ENCODE data around the gene TUBB1. TPM values are rescaled to one million over a fixed set of nuclear protein-coding genes. Genes with fewer than 3 reads are reported as not detected.

TUBB1 gene
- total RNA-seq, 1 donor from 2014 or later, result not detected

DNA sequence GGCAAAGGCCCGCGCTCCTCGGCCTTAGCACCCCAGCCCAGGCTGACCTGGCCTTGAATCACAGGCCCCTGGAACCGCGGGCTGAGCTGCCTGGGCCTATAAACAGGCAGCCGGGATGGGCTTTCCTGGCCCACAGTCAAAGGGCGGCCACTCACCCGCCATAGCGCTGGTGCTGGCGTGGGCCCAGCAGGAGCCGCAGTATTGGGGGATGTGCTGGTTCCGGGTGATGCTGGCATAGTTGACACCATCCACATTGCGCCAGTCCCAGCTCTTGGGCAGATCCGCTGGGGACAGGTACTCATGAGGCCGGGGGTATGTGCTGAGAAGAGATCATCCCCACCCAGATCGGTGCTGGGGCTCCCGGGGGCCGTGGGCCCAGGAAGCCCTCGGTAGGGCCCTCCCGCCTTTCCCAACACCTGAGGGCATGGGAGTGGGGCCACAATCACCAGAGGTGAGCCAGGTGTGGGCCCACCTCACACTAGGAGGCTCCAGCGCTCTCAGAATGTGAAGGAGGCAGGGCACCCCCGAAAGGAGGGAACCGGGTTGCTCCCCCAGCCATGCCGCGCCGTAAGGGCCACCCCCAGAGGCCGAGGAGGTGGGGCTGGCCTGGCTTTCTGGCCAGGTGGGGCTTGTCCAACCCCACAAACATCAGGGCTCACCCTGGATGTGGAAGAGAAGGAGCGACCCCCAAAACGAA lies 12.9 kb upstream of the TUBB1 start:
- no peaks in the 10 kb centered on the region for H3K9me3 ChIP-seq (ENCODE audit: low read depth)
- peak overlapping the region; percentile 88 for H3K4me2 ChIP-seq
- H4K20me1 ChIP-seq (ENCODE audit: low read depth), result peaks cover 6% of the 10 kb centered on the region
- H2AFZ ChIP-seq (replicated peaks), result peak overlapping the region; percentile 83
- peaks cover 9% of the 10 kb centered on the region for H3K27me3 Mint-ChIP-seq (ENCODE audit: insufficient read depth, low read depth)
- peak overlapping the region; percentile 41 for H3K4me3 Mint-ChIP-seq
- no peaks in the 10 kb centered on the region for H3K36me3 ChIP-seq
- peaks cover 9% of the 10 kb centered on the region for H3K4me1 ChIP-seq
- no peak overlapping the region for H3K27ac ChIP-seq
- H3K27me3 ChIP-seq, result peaks cover 11% of the 10 kb centered on the region
- H3K9ac ChIP-seq, result no peak overlapping the region
- DNase-seq (ENCODE audit: low spot score), result no peak
- peak overlapping the region; percentile 56 for H3K4me3 ChIP-seq
- H3K9me3 Mint-ChIP-seq, result no peaks in the 10 kb centered on the region
- H3K4me1 Mint-ChIP-seq, result peaks cover 34% of the 10 kb centered on the region
- no peaks in the 10 kb centered on the region for H3F3A ChIP-seq (ENCODE audit: low read depth)
- no peak for TF ChIP-seq CTCF (IDR thresholded peaks at IDR 0.05)
- TF ChIP-seq EZH2phosphoT487 (IDR thresholded peaks at IDR 0.05), result no peak
- TF ChIP-seq EZH2 (IDR thresholded peaks at IDR 0.05), result no peak
- H3K36me3 Mint-ChIP-seq, result peaks cover 5% of the 10 kb centered on the region
- no peaks in the 10 kb centered on the region for H3K79me2 ChIP-seq (ENCODE audit: low read depth)
- no peak overlapping the region for H3K27ac Mint-ChIP-seq

GRCh38 chr20:59006864-59007664 lies 12.2 kb upstream of the TUBB1 start, which contains the start of gene CTSZ:
TSS of gene CTSZ (minus strand) at chr20:59007254. CDS start at chr20:59007128, 126 bp downstream.
- Histone ChIP-seq H3K4me3 (peak within 1 kb of the TSS; percentile 56), H3K79me2 (ENCODE audit: low read depth) (no peaks in the 10 kb centered on the region), H3F3A (ENCODE audit: low read depth) (no peaks in the 10 kb centered on the region), H3K36me3 (no peaks in the 10 kb centered on the region), H3K4me1 (peaks cover 9% of the 10 kb centered on the region), H4K20me1 (ENCODE audit: low read depth) (peaks cover 6% of the 10 kb centered on the region), H2AFZ (replicated peaks) (peak within 1 kb of the TSS; percentile 83), H3K27me3 (peaks cover 11% of the 10 kb centered on the region), H3K9me3 (ENCODE audit: low read depth) (no peaks in the 10 kb centered on the region), H3K4me2 (peak within 1 kb of the TSS; percentile 88), H3K9ac (no peak within 1 kb of the TSS), H3K27ac (no peak within 1 kb of the TSS)
- H3K4me3 Mint-ChIP-seq, result peak within 1 kb of the TSS; percentile 78
- DNase-seq (ENCODE audit: low spot score), result peak; percentile 81
- H3K27ac Mint-ChIP-seq, result no peak within 1 kb of the TSS
- peaks cover 5% of the 10 kb centered on the region for H3K36me3 Mint-ChIP-seq
- no peaks in the 10 kb centered on the region for H3K9me3 Mint-ChIP-seq
- peaks cover 9% of the 10 kb centered on the region for H3K27me3 Mint-ChIP-seq (ENCODE audit: insufficient read depth, low read depth)
- H3K4me1 Mint-ChIP-seq, result peaks cover 39% of the 10 kb centered on the region
- TF ChIP-seq CTCF (IDR thresholded peaks at IDR 0.05), result no peak
- TF ChIP-seq EZH2 (IDR thresholded peaks at IDR 0.05), result no peak
- TF ChIP-seq EZH2phosphoT487 (IDR thresholded peaks at IDR 0.05), result no peak

DNA sequence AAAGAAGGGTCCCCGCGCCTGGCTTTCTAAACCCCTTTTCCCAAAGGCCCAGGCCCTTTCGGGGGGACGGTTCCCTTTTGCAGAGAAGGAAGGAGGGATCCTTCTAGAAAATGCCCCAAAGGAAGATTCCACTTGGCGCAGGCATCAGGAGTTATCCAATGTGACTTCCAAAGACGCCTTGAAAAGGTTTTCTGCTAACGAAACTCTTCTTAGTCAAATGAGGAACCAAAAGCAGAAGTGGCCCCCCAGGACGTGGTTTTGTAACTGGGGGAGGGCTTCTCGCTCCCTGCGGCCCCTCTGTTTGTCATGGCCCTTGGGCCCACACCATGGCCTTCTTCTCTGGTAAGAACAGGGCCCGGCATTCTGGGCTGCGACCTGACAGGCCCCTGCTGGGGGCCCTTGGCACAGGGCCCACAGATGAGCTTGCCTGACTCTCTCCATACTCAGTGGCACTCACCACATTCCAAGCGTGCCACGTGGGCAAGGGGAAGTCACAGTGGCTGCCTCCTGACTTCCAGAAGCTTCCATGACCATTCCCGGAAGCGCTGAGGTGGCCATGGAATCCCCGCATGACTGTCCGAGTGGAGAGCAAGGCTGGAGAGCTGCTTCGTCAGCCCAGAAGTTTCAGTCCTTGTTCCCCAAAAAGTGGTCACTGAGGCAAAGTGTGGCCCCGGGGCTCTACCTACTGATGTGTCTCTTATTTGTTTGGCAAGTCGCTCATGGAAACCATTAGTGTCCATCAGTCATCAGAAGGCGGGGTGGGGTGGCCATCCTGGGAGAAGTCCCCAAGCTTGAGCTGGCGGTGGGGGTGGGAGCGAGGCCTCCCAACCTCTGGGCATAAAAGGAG lies 11.3 kb upstream of the TUBB1 start:
- Mint-ChIP-seq H3K4me3 (peak overlapping the region; percentile 78), H3K27ac (no peak overlapping the region), H3K4me1 (peaks cover 36% of the 10 kb centered on the region), H3K36me3 (peaks cover 5% of the 10 kb centered on the region), H3K9me3 (no peaks in the 10 kb centered on the region), H3K27me3 (ENCODE audit: insufficient read depth, low read depth) (peaks cover 4% of the 10 kb centered on the region)
- Histone ChIP-seq H3K4me3 (no peak overlapping the region), H3K4me1 (peaks cover 9% of the 10 kb centered on the region), H3K4me2 (peak overlapping the region; percentile 88), H3K9me3 (ENCODE audit: low read depth) (no peaks in the 10 kb centered on the region), H2AFZ (replicated peaks) (peak overlapping the region; percentile 83), H3K27ac (no peak overlapping the region), H3K36me3 (no peaks in the 10 kb centered on the region), H3K27me3 (peaks cover 11% of the 10 kb centered on the region), H3K9ac (no peak overlapping the region), H3F3A (ENCODE audit: low read depth) (no peaks in the 10 kb centered on the region), H3K79me2 (ENCODE audit: low read depth) (no peaks in the 10 kb centered on the region), H4K20me1 (ENCODE audit: low read depth) (peaks cover 6% of the 10 kb centered on the region)
- DNase-seq (ENCODE audit: low spot score), result no peak
- TF ChIP-seq EZH2 (IDR thresholded peaks at IDR 0.05), result no peak
- no peak for TF ChIP-seq EZH2phosphoT487 (IDR thresholded peaks at IDR 0.05)
- TF ChIP-seq CTCF (IDR thresholded peaks at IDR 0.05), result no peak
